Loucy (cell line): Measurements from ENCODE around the gene TNFRSF1B.

Experiments used
- H2AFZ ChIP-seq: fragments of 200-600 bp; sonication (generic); 2 replicates; pipeline ENCODE4 v1.6.0; 2016; ENCODE audit warnings: antibody characterized with exemption, mild to moderate bottlenecking, low read length, moderate library complexity
- H3F3A ChIP-seq: fragments of 200-600 bp; 2 replicates; pipeline ENCODE4 v1.6.0; 2016; ENCODE audit warnings: antibody characterized with exemption, low read depth, mild to moderate bottlenecking
- H3K27me3 ChIP-seq: fragments of 200-600 bp; sonication (generic); 2 replicates; pipeline ENCODE4 v1.6.1; 2014; ENCODE audit warnings: low read length, mild to moderate bottlenecking; ENCODE audit not compliant: insufficient read depth, poor library complexity, severe bottlenecking
- H3K36me3 ChIP-seq: fragments of 200-600 bp; sonication (generic); 2 replicates; pipeline ENCODE4 v1.6.1; 2016; ENCODE audit warnings: low read length; ENCODE audit not compliant: insufficient read depth
- H3K4me1 ChIP-seq: fragments of 200-600 bp; sonication (generic); 2 replicates; pipeline ENCODE4 v1.5.1; 2014; ENCODE audit warnings: low read length, mild to moderate bottlenecking; ENCODE audit not compliant: insufficient read depth, poor library complexity, severe bottlenecking
- H3K4me2 ChIP-seq: fragments of 200-600 bp; sonication (generic); 2 replicates; pipeline ENCODE4 v1.6.0; 2014; ENCODE audit warnings: antibody characterized with exemption, low read length, low read depth, mild to moderate bottlenecking; ENCODE audit not compliant: poor library complexity, severe bottlenecking
- H3K4me3 ChIP-seq: fragments of 200-600 bp; sonication (generic); 2 replicates; pipeline ENCODE4 v1.5.1; 2014; ENCODE audit warnings: low read length, mild to moderate bottlenecking, mixed read lengths; ENCODE audit not compliant: poor library complexity, severe bottlenecking
- H3K79me2 ChIP-seq: fragments of 200-600 bp; sonication (generic); 2 replicates; pipeline ENCODE4 v1.6.1; 2014; ENCODE audit warnings: low read length; ENCODE audit not compliant: insufficient read depth
- H3K9ac ChIP-seq: fragments of 200-600 bp; sonication (generic); 2 replicates; pipeline ENCODE4 v1.6.0; 2014; ENCODE audit warnings: mild to moderate bottlenecking, low read depth, low read length, moderate library complexity; ENCODE audit not compliant: poor library complexity, severe bottlenecking
- H3K9me2 ChIP-seq: fragments of 200-600 bp; sonication (generic); replicated peaks from 2 replicates; pipeline ENCODE4 v1.6.1; 2016; ENCODE audit warnings: low read depth, low read length, mixed read lengths
- H3K9me3 ChIP-seq: fragments of 200-600 bp; sonication (generic); 2 replicates; pipeline ENCODE4 v1.6.1; 2014; ENCODE audit warnings: mild to moderate bottlenecking, antibody characterized with exemption, low read length, low read depth; ENCODE audit not compliant: insufficient read depth
- H4K20me1 ChIP-seq: fragments of 200-600 bp; sonication (generic); 2 replicates; pipeline ENCODE4 v1.6.0; 2014; ENCODE audit warnings: antibody characterized with exemption, low read length, mild to moderate bottlenecking; ENCODE audit not compliant: insufficient read depth, poor library complexity, severe bottlenecking
- CTCF ChIP-seq: fragments of 200-600 bp; sonication (generic); conservative IDR thresholded peaks from 2 replicates; pipeline ENCODE4 v1.5.1; 2014; ENCODE audit warnings: mild to moderate bottlenecking, antibody characterized with exemption, low read length
- EZH2phosphoT487 ChIP-seq: fragments of 200-600 bp; IDR thresholded peaks from 2 replicates; pipeline ENCODE4 v1.6.1; 2018; ENCODE audit warnings: antibody characterized with exemption, mild to moderate bottlenecking, moderate library complexity, borderline replicate concordance

The TNFRSF1B gene

GRCh38 chr1:12140016-12140415 lies 26.8 kb upstream of the TNFRSF1B start:
- TF ChIP-seq EZH2phosphoT487 (no peak), CTCF (no peak)
- no peaks in the 10 kb centered on the region for H3K9me2 ChIP-seq
- no peak overlapping the region for H2AFZ ChIP-seq
- no peaks in the 10 kb centered on the region for H3F3A ChIP-seq
- no peaks in the 10 kb centered on the region for H3K9me3 ChIP-seq
- no peak overlapping the region for H3K9ac ChIP-seq
- no peaks in the 10 kb centered on the region for H3K27me3 ChIP-seq
- H3K4me2 ChIP-seq, result no peak overlapping the region
- no peaks in the 10 kb centered on the region for H3K36me3 ChIP-seq
- H3K4me1 ChIP-seq, result no peaks in the 10 kb centered on the region
- no peaks in the 10 kb centered on the region for H3K79me2 ChIP-seq
- no peaks in the 10 kb centered on the region for H4K20me1 ChIP-seq
- H3K4me3 ChIP-seq, result no peak overlapping the region

- Histone ChIP-seq H3K4me2 (no peak overlapping the region), H3K79me2 (no peaks in the 10 kb centered on the region), H3K9me2 (no peaks in the 10 kb centered on the region), H4K20me1 (no peaks in the 10 kb centered on the region), H3K4me3 (no peak overlapping the region), H3K4me1 (no peaks in the 10 kb centered on the region), H3K27me3 (no peaks in the 10 kb centered on the region), H3K9me3 (no peaks in the 10 kb centered on the region), H3F3A (no peaks in the 10 kb centered on the region), H3K36me3 (no peaks in the 10 kb centered on the region), H3K9ac (no peak overlapping the region), H2AFZ (no peak overlapping the region)
- no peak for TF ChIP-seq CTCF
- TF ChIP-seq EZH2phosphoT487, result no peak
Observed at GRCh38 chr1:12140515-12141162, 26.2 kb upstream of the TNFRSF1B start.

- Histone ChIP-seq H2AFZ (no peak overlapping the region), H3K9ac (no peak overlapping the region), H3F3A (no peaks in the 10 kb centered on the region), H3K4me1 (no peaks in the 10 kb centered on the region), H3K9me2 (no peaks in the 10 kb centered on the region), H3K27me3 (no peaks in the 10 kb centered on the region), H4K20me1 (no peaks in the 10 kb centered on the region), H3K36me3 (no peaks in the 10 kb centered on the region), H3K4me3 (no peak overlapping the region), H3K79me2 (no peaks in the 10 kb centered on the region), H3K4me2 (no peak overlapping the region), H3K9me3 (no peaks in the 10 kb centered on the region)
- TF ChIP-seq CTCF, result no peak
- TF ChIP-seq EZH2phosphoT487, result no peak
Observed at GRCh38 chr1:12141163-12141850, 25.5 kb upstream of the TNFRSF1B start.
